ENCODE data around the gene SYT9. TPM values are rescaled to one million over a fixed set of nuclear protein-coding genes. Genes with fewer than 3 reads are reported as not detected.

SYT9 gene
- total RNA-seq, 1 donor from 2014 or later: 1.0 TPM

DNA sequence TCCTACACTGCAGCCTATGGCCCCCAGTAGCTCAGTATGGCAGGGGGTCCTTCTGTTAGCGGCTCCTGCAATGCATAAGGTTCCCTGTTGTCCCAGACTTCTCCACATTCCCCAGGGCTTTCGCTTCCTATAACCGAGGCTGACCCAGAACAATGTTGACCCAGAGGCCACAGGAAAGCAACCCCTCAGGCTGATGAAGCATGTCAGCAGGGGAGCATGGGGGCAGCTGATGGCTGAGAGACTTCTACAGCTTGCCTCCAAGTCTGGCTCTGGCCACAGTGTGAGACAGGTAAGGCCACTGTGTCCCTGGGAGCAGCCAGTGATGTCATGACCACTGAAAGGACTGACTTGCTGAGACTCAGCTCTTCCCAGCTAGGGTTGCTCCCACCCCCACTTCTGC, 249.5 kb downstream of the SYT9 start:
- Histone ChIP-seq H3K4me3 (ENCODE audit: low read depth, low read length) (no peak overlapping the region), H3K36me3 (ENCODE audit: control insufficient read depth, insufficient read depth, low read length) (no peaks in the 10 kb centered on the region), H3K27me3 (ENCODE audit: control insufficient read depth, insufficient read depth, low read length) (no peaks in the 10 kb centered on the region)
- TF ChIP-seq, protein P1, sequence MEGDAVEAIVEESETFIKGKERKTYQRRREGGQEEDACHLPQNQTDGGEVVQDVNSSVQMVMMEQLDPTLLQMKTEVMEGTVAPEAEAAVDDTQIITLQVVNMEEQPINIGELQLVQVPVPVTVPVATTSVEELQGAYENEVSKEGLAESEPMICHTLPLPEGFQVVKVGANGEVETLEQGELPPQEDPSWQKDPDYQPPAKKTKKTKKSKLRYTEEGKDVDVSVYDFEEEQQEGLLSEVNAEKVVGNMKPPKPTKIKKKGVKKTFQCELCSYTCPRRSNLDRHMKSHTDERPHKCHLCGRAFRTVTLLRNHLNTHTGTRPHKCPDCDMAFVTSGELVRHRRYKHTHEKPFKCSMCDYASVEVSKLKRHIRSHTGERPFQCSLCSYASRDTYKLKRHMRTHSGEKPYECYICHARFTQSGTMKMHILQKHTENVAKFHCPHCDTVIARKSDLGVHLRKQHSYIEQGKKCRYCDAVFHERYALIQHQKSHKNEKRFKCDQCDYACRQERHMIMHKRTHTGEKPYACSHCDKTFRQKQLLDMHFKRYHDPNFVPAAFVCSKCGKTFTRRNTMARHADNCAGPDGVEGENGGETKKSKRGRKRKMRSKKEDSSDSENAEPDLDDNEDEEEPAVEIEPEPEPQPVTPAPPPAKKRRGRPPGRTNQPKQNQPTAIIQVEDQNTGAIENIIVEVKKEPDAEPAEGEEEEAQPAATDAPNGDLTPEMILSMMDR (IDR thresholded peaks at IDR 0.05; ENCODE audit: insufficient read depth, low read length, poor library complexity, severe bottlenecking): no peak
- no peak for DNase-seq (ENCODE audit: low read depth)

DNA sequence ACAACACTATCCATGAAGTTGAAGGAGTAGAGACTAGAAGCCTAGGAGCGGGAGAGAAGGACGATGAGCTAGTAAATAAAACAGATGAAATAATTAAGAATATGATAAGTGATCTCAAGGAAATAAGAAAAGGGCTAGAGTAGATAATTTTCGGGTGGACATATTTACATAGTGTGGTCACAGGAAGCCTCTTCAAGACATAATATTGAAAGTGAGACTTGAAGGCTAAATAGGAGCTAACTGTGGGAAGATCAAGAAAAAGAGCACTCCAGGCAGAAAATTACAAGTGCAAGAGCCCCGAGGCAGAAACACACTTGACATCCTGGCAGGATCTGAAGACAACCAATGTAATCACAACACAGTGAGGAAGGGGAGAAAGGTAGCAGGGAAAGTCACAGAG, 250.2 kb downstream of the SYT9 start:
- TF ChIP-seq, protein P1 (IDR thresholded peaks at IDR 0.05; ENCODE audit: insufficient read depth, low read length, poor library complexity, severe bottlenecking): no peak
- Histone ChIP-seq H3K36me3 (ENCODE audit: control insufficient read depth, insufficient read depth, low read length) (no peaks in the 10 kb centered on the region), H3K27me3 (ENCODE audit: control insufficient read depth, insufficient read depth, low read length) (no peaks in the 10 kb centered on the region), H3K4me3 (ENCODE audit: low read depth, low read length) (no peak overlapping the region)
- no peak for DNase-seq (ENCODE audit: low read depth)

DNA sequence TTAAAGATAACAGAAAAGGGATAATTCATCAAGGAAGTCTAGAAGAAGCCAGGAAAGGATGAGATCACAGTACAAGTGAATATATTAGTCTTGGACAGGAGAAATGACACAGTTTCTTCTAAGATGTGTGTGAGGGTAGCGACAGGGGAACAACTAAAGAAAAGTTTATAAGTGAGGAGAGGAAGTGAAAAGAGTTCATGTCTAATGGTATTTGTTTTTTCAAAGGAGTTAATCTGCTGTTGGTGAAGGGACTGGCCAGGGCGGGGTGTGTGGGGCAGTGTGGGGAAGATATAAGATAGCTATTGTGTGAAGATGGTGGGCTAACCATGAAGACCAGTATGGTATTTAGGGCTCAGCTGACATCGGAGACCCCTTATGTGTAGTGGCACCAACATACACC, 254.5 kb downstream of the SYT9 start:
- Histone ChIP-seq H3K36me3 (ENCODE audit: control insufficient read depth, insufficient read depth, low read length) (no peaks in the 10 kb centered on the region), H3K4me3 (ENCODE audit: low read depth, low read length) (no peak overlapping the region), H3K27me3 (ENCODE audit: control insufficient read depth, insufficient read depth, low read length) (no peaks in the 10 kb centered on the region)
- TF ChIP-seq, protein P1 (IDR thresholded peaks at IDR 0.05; ENCODE audit: insufficient read depth, low read length, poor library complexity, severe bottlenecking): no peak
- DNase-seq (ENCODE audit: low read depth): no peak

DNA sequence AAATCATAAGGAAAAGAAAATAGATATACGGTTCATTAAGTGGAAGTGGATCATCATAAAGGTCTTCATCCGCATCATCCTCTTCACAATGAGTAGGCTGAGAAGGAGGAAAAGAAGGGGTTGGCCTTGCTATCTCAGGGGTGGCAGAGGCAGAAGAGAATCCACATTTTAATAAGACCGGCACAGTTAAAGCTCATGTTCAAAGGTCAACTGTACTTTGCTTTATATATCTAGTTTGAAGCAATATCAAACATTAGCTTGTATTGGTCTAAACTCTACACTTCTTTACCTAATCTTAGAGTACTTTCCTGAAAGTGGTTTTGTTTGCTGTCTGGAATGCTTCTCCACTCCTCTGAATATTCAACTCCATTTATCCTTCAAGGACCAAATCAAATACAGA, 256.4 kb downstream of the SYT9 start:
- no peak for DNase-seq (ENCODE audit: low read depth)
- Histone ChIP-seq H3K36me3 (ENCODE audit: control insufficient read depth, insufficient read depth, low read length) (no peaks in the 10 kb centered on the region), H3K4me3 (ENCODE audit: low read depth, low read length) (no peak overlapping the region), H3K27me3 (ENCODE audit: control insufficient read depth, insufficient read depth, low read length) (no peaks in the 10 kb centered on the region)
- TF ChIP-seq, protein P1 (IDR thresholded peaks at IDR 0.05; ENCODE audit: insufficient read depth, low read length, poor library complexity, severe bottlenecking): no peak

DNA sequence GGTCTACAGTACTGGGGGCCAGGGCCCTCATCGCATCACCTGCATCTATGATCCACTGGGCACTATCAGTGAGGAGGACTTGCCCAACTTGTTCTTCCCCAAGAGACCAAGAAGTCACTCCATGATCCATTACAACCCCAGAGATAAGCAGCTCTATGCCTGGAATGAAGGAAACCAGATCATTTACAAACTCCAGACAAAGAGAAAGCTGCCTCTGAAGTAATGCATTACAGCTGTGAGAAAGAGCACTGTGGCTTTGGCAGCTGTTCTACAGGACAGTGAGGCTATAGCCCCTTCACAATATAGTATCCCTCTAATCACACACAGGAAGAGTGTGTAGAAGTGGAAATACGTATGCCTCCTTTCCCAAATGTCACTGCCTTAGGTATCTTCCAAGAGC, 258.3 kb downstream of the SYT9 start:
- H3K4me3 ChIP-seq (ENCODE audit: low read depth, low read length): no peak overlapping the region
- no peaks in the 10 kb centered on the region for H3K36me3 ChIP-seq (ENCODE audit: control insufficient read depth, insufficient read depth, low read length)
- H3K27me3 ChIP-seq (ENCODE audit: control insufficient read depth, insufficient read depth, low read length): peaks cover 8% of the 10 kb centered on the region
- TF ChIP-seq, protein P1 (IDR thresholded peaks at IDR 0.05; ENCODE audit: insufficient read depth, low read length, poor library complexity, severe bottlenecking): no peak
- DNase-seq (ENCODE audit: low read depth): no peak

DNA sequence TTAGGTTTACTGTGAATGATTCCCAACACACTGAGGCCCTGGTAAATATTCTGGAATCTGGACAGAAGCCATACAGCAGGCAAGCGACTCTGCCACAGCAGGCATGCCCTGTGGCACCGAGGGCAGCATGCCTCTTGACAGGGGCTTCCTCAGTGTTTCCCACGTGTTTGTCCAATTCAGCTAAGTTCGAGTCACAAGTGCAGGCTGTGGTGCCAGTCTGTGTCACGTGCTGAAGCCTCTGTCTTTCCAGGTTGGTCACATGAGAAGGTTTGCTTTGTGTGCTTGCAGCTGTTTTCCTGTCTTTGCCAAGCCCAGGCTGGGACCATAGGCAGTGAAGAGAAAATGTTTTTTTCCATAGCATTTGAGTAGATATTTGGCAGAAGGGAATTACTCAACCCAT, 259.7 kb downstream of the SYT9 start:
- no peak overlapping the region for H3K4me3 ChIP-seq (ENCODE audit: low read depth, low read length)
- TF ChIP-seq, protein P1 (IDR thresholded peaks at IDR 0.05; ENCODE audit: insufficient read depth, low read length, poor library complexity, severe bottlenecking): no peak
- no peaks in the 10 kb centered on the region for H3K36me3 ChIP-seq (ENCODE audit: control insufficient read depth, insufficient read depth, low read length)
- H3K27me3 ChIP-seq (ENCODE audit: control insufficient read depth, insufficient read depth, low read length): peaks cover 11% of the 10 kb centered on the region
- no peak for DNase-seq (ENCODE audit: low read depth)
